Stomach (tissue), 4 donors: Measurements from ENCODE around the gene LIMD2.

Source experiments
- CTCF ChIP-seq, 7 experiments: fragments of 450-650 bp in 4 of 7; fragments of 200-600 bp in 3 of 7; sonication (generic) in 3 of 7; IDR thresholded peaks; one replicate each; pipeline ENCODE4 v1.5.1; 2016 to 2019; ENCODE audit warnings: antibody characterized with exemption in 7 of 7, control low read depth in 2 of 7, mild to moderate bottlenecking in 1 of 7
- POLR2A ChIP-seq, 4 donors: fragments of 450-650 bp; IDR thresholded peaks; one replicate each; pipeline ENCODE4 v1.6.1; 2016; ENCODE audit warnings: antibody characterized with exemption in 4 of 4, control low read depth in 2 of 4, mild to moderate bottlenecking in 1 of 4, moderate library complexity in 1 of 4
- POLR2AphosphoS5 ChIP-seq, 3 donors: sonication (generic); formaldehyde crosslinking; IDR thresholded peaks; one replicate each; pipeline ENCODE4 v1.6.1; 2016; ENCODE audit warnings: antibody characterized with exemption in 3 of 3

GRCh38 chr17:63699638-63700527 is at the start of gene LIMD2:
- TF ChIP-seq CTCF (IDR thresholded peaks at IDR 0.05) (no peak), POLR2AphosphoS5 (IDR thresholded peaks at IDR 0.05) (no peak), POLR2A (IDR thresholded peaks at IDR 0.05) (no peak)
